Endothelial cell (in vitro differentiated cells): ENCODE data around the gene ST8SIA4. TPM values are rescaled to one million over a fixed set of nuclear protein-coding genes. Genes with fewer than 3 reads are reported as not detected.

ENCODE experiments used
- DNase-seq: peaks from one replicate; pipeline ENCODE4 v3.0.0; 2021; ENCODE audit warnings: low spot score
- H3K27ac Mint-ChIP-seq: one replicate; pipeline ENCODE4 v1.8.0; 2021; ENCODE audit warnings: mixed read lengths, inconsistent platforms; ENCODE audit not compliant: unreplicated experiment
- H3K27me3 Mint-ChIP-seq: one replicate; pipeline ENCODE4 v1.8.0; 2021; ENCODE audit warnings: mild to moderate bottlenecking, moderate library complexity, mixed read lengths, inconsistent platforms; ENCODE audit not compliant: unreplicated experiment
- H3K36me3 Mint-ChIP-seq: one replicate; pipeline ENCODE4 v1.8.0; 2021; ENCODE audit warnings: mild to moderate bottlenecking, low read depth, mixed read lengths, inconsistent platforms; ENCODE audit not compliant: unreplicated experiment
- H3K4me1 Mint-ChIP-seq: one replicate; pipeline ENCODE4 v1.8.0; 2021; ENCODE audit warnings: mild to moderate bottlenecking, mixed read lengths, inconsistent platforms; ENCODE audit not compliant: unreplicated experiment
- H3K4me3 Mint-ChIP-seq: one replicate; pipeline ENCODE4 v1.8.0; 2021; ENCODE audit warnings: mild to moderate bottlenecking, mixed read lengths, inconsistent platforms; ENCODE audit not compliant: unreplicated experiment
- H3K9me3 Mint-ChIP-seq: one replicate; pipeline ENCODE4 v1.8.0; 2021; ENCODE audit warnings: mixed read lengths, inconsistent platforms; ENCODE audit not compliant: unreplicated experiment
- CTCF ChIP-seq: fragments of 200-600 bp; sonication (generic); IDR thresholded peaks from one replicate; pipeline ENCODE4 v1.5.0; 2021; ENCODE audit warnings: antibody characterized with exemption; ENCODE audit not compliant: unreplicated experiment
- microRNA-seq: library from miRNA; unstranded; fragments of <30 nt; microRNA quantifications from one replicate; pipeline ENCODE4, GENCODE V29; 2020; ENCODE audit not compliant: unreplicated experiment
- total RNA-seq: library from RNA; stranded (reverse); fragmentation: NEBNext Ultra II Directional; extraction: Animal tissue kit (Norgen Biotek cat#: 25700); gene quantifications from one replicate; pipeline ENCODE4 v1.2.1, GENCODE V29; 2021; ENCODE audit not compliant: unreplicated experiment

The ST8SIA4 gene
- total RNA-seq, 1 donor from 2014 or later, result 30.3 TPM

GRCh38 chr5:100758306-100758705, 144.8 kb downstream of the ST8SIA4 start:
- no peaks in the 10 kb centered on the region for H3K9me3 Mint-ChIP-seq
- no peak overlapping the region for H3K4me3 Mint-ChIP-seq
- TF ChIP-seq CTCF, result no peak
- H3K27ac Mint-ChIP-seq, result no peak overlapping the region
- no peaks in the 10 kb centered on the region for H3K27me3 Mint-ChIP-seq
- H3K36me3 Mint-ChIP-seq, result no peaks in the 10 kb centered on the region
- no peaks in the 10 kb centered on the region for H3K4me1 Mint-ChIP-seq
- no peak for DNase-seq

- Mint-ChIP-seq H3K27me3 (no peaks in the 10 kb centered on the region), H3K36me3 (no peaks in the 10 kb centered on the region), H3K4me1 (no peaks in the 10 kb centered on the region), H3K4me3 (no peak overlapping the region), H3K9me3 (no peaks in the 10 kb centered on the region), H3K27ac (no peak overlapping the region)
- TF ChIP-seq CTCF, result no peak
- DNase-seq, result no peak
These were observed 145.5 kb downstream of the ST8SIA4 start for GRCh38 chr5:100757618-100758017.

Small RNAs within 50 kb of the gene (microRNA-seq; reads per million reads assigned to microRNA genes)
- not detected for gene MIR548P
